Measurements from ENCODE around the gene TBC1D14. TPM values are rescaled to one million over a fixed set of nuclear protein-coding genes. Genes with fewer than 3 reads are reported as not detected.

Gene TBC1D14
- polyA plus RNA-seq, 1 of the 3 experiments (the other 2 are of a cell fraction), result 39.5 TPM

- TF ChIP-seq, protein P1, sequence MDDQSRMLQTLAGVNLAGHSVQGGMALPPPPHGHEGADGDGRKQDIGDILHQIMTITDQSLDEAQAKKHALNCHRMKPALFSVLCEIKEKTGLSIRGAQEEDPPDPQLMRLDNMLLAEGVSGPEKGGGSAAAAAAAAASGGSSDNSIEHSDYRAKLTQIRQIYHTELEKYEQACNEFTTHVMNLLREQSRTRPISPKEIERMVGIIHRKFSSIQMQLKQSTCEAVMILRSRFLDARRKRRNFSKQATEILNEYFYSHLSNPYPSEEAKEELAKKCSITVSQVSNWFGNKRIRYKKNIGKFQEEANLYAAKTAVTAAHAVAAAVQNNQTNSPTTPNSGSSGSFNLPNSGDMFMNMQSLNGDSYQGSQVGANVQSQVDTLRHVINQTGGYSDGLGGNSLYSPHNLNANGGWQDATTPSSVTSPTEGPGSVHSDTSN (IDR thresholded peaks at IDR 0.05), result no peak
- TF ChIP-seq, protein P2, sequence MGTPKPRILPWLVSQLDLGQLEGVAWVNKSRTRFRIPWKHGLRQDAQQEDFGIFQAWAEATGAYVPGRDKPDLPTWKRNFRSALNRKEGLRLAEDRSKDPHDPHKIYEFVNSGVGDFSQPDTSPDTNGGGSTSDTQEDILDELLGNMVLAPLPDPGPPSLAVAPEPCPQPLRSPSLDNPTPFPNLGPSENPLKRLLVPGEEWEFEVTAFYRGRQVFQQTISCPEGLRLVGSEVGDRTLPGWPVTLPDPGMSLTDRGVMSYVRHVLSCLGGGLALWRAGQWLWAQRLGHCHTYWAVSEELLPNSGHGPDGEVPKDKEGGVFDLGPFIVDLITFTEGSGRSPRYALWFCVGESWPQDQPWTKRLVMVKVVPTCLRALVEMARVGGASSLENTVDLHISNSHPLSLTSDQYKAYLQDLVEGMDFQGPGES (IDR thresholded peaks at IDR 0.05; ENCODE audit: low read depth, low read length), result no peak
- TF ChIP-seq FOXJ3 (CRISPR knock-in tag; IDR thresholded peaks at IDR 0.05), result no peak
Measured at GRCh38 chr4:6938237-6938636, 28.6 kb downstream of the TBC1D14 start (continued).

DNA sequence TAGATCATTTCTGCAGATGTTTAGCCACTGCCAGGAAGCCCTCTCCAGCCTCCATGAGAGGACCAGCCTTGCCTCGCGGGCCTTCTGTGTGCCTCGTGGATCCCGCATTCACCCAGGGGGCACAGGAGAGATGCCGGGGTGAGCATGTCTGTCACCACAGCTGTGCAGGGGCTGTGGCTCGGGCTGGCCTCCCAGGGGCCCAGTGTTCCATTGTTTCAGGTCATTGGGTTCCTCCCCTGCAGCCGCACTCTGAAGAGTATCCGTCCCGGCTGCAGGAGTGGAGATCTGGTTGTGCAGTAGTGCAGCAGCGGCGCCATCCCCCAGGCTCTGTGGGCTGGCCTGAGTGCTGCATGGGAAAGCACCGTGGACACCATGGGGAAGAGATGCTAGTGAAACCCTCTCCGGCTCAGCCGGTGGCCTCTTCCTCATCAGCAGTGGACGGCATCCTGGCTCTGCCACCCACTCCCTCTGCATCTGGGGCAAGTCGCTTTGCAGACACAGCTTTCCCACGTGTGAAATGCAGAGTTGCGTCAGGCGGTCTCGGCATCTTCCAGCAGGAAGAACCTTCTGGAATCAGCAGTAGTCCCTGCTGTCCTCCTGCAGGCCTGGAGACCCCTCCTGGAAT is 29.1 kb downstream of the TBC1D14 start:
- no peaks in the 10 kb centered on the region for H3K9me2 ChIP-seq
- no peaks in the 10 kb centered on the region for H3K36me3 ChIP-seq (replicated peaks in 1 of 2; ENCODE audit: control insufficient read depth in 1 of 2, insufficient read depth in 2 of 2, low read length in 1 of 2)
- no peak overlapping the region for H3K27ac ChIP-seq (ENCODE audit: low read depth in 2 of 2, low read length in 1 of 2)
- CTCF ChIA-PET, result interaction anchor here (1.0 kb wide), 1 partner anchor 36 kb away, joined by 3 read pairs; no protein-coding TSS in a partner anchor
- 86% methylated on average over 9 of the region's 20 CpGs for WGBS (ENCODE audit: low lambda C conversion rate)
- POLR2A ChIA-PET, result no interaction called here
- H3K79me2 ChIP-seq (ENCODE audit: insufficient read depth), result no peaks in the 10 kb centered on the region; the same call in 1 of the 2 replicates
- no peak overlapping the region for H3K4me2 ChIP-seq
- no peak overlapping the region for H3K4me3 ChIP-seq (ENCODE audit: low read depth in 2 of 2, low read length in 1 of 2)
- H4K20me1 ChIP-seq (ENCODE audit: insufficient read depth), result no peaks in the 10 kb centered on the region
- peaks cover 16 to 17% of the 10 kb centered on the region in 2 experiments for H3K4me1 ChIP-seq (ENCODE audit: control insufficient read depth in 1 of 2, insufficient read depth in 2 of 2, low read depth in 1 of 2, low read length in 1 of 2)
- no peaks in the 10 kb centered on the region for H3K9me3 ChIP-seq
- H3K27me3 ChIP-seq (ENCODE audit: insufficient read depth), result no peaks in the 10 kb centered on the region
- TF ChIP-seq EZH2phosphoT487 (IDR thresholded peaks at IDR 0.05; ENCODE audit: borderline replicate concordance, low read depth) (no peak), FOSL2 (IDR thresholded peaks at IDR 0.05; ENCODE audit: borderline replicate concordance, low read depth) (no peak), YY1 (IDR thresholded peaks at IDR 0.05; ENCODE audit: low read depth) (no peak), NRF1 (IDR thresholded peaks at IDR 0.05; ENCODE audit: low read depth, low read length) (no peak), SMC3 (IDR thresholded peaks at IDR 0.05; ENCODE audit: low read depth, low read length) (no peak), ZBTB33 (IDR thresholded peaks at IDR 0.05; ENCODE audit: borderline replicate concordance, low read depth) (no peak)
- TF ChIP-seq, protein P3, sequence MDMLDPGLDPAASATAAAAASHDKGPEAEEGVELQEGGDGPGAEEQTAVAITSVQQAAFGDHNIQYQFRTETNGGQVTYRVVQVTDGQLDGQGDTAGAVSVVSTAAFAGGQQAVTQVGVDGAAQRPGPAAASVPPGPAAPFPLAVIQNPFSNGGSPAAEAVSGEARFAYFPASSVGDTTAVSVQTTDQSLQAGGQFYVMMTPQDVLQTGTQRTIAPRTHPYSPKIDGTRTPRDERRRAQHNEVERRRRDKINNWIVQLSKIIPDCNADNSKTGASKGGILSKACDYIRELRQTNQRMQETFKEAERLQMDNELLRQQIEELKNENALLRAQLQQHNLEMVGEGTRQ (IDR thresholded peaks at IDR 0.05; ENCODE audit: borderline replicate concordance, low read depth, low read length), result no peak
- TF ChIP-seq, protein P4, sequence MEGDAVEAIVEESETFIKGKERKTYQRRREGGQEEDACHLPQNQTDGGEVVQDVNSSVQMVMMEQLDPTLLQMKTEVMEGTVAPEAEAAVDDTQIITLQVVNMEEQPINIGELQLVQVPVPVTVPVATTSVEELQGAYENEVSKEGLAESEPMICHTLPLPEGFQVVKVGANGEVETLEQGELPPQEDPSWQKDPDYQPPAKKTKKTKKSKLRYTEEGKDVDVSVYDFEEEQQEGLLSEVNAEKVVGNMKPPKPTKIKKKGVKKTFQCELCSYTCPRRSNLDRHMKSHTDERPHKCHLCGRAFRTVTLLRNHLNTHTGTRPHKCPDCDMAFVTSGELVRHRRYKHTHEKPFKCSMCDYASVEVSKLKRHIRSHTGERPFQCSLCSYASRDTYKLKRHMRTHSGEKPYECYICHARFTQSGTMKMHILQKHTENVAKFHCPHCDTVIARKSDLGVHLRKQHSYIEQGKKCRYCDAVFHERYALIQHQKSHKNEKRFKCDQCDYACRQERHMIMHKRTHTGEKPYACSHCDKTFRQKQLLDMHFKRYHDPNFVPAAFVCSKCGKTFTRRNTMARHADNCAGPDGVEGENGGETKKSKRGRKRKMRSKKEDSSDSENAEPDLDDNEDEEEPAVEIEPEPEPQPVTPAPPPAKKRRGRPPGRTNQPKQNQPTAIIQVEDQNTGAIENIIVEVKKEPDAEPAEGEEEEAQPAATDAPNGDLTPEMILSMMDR (IDR thresholded peaks at IDR 0.05), result no peak
- DNase-seq, result no peak
- no peak overlapping the region for H3K9ac ChIP-seq
- H3F3A ChIP-seq (replicated peaks; ENCODE audit: insufficient read depth), result peaks cover 11% of the 10 kb centered on the region
- no peak overlapping the region for H2AFZ ChIP-seq (ENCODE audit: low read depth)
